ENCODE measurements around the gene GZMA. TPM values are rescaled to one million over a fixed set of nuclear protein-coding genes. Genes with fewer than 3 reads are reported as not detected.
"Not testable (repeated sequence)": the region's sequence is repeated elsewhere in the genome, so short reads cannot be mapped to it uniquely, and the experiment has no call there.

Gene GZMA
- not detected in 2 replicates for total RNA-seq (2014; rRNA removed; shearing (Covaris generic))

GRCh38 chr5:55102348-55102747 lies at the start of gene GZMA:
TSS of gene GZMA (plus strand) at chr5:55102646. CDS start at chr5:55102683, 37 bp downstream.
- DNase-seq (ENCODE audit: low read depth), result no peak

GRCh38 chr5:55055183-55055582 lies 47.3 kb upstream of the GZMA start:
- DNase-seq (ENCODE audit: low read depth), result no peak

- no peak for DNase-seq (ENCODE audit: low read depth)
Measured at GRCh38 chr5:55062039-55062779, 40.2 kb upstream of the GZMA start.

GRCh38 chr5:55063220-55063863 lies 39.1 kb upstream of the GZMA start:
- DNase-seq (ENCODE audit: low read depth), result peak; percentile 83

- peak; percentile 60 for DNase-seq (ENCODE audit: low read depth)
Measured at GRCh38 chr5:55063899-55064298, 38.5 kb upstream of the GZMA start.

- DNase-seq (ENCODE audit: low read depth), result no peak
Measured at GRCh38 chr5:55064523-55064922, 37.9 kb upstream of the GZMA start.

- no peak for DNase-seq (ENCODE audit: low read depth)
Measured at GRCh38 chr5:55066277-55066676, 36.2 kb upstream of the GZMA start.

- DNase-seq (ENCODE audit: low read depth), result no peak
Measured at GRCh38 chr5:55070968-55071367, 31.5 kb upstream of the GZMA start.

GRCh38 chr5:55071413-55071812 lies 31.0 kb upstream of the GZMA start:
- no peak for DNase-seq (ENCODE audit: low read depth)

- DNase-seq (ENCODE audit: low read depth), result peak; percentile 12
Measured at GRCh38 chr5:55072666-55073065, 29.8 kb upstream of the GZMA start.

GRCh38 chr5:55073211-55073610 lies 29.2 kb upstream of the GZMA start:
- DNase-seq (ENCODE audit: low read depth), result no peak

- DNase-seq (ENCODE audit: low read depth), result no peak
Measured at GRCh38 chr5:55081541-55081940, 20.9 kb upstream of the GZMA start.

- DNase-seq (ENCODE audit: low read depth), result not testable (repeated sequence)
Measured at GRCh38 chr5:55089301-55089700, 13.1 kb upstream of the GZMA start.

GRCh38 chr5:55091011-55091410 lies 11.4 kb upstream of the GZMA start:
- not testable (repeated sequence) for DNase-seq (ENCODE audit: low read depth)

GRCh38 chr5:55096182-55096581 lies 6.3 kb upstream of the GZMA start:
- no peak for DNase-seq (ENCODE audit: low read depth)

- no peak for DNase-seq (ENCODE audit: low read depth)
Measured at GRCh38 chr5:55096861-55097260, 5.6 kb upstream of the GZMA start.

- DNase-seq (ENCODE audit: low read depth), result not testable (repeated sequence)
Measured at GRCh38 chr5:55101148-55101547, 1.3 kb upstream of the GZMA start.

GRCh38 chr5:55101556-55102276 lies 730 bp upstream of the GZMA start:
- DNase-seq (ENCODE audit: low read depth), result no peak

- no peak for DNase-seq (ENCODE audit: low read depth)
Measured at GRCh38 chr5:55104036-55104772, 1.8 kb downstream of the GZMA start.

- no peak for DNase-seq (ENCODE audit: low read depth)
Measured at GRCh38 chr5:55104946-55105701, 2.7 kb downstream of the GZMA start.

- DNase-seq (ENCODE audit: low read depth), result not testable (repeated sequence)
Measured at GRCh38 chr5:55105976-55106375, 3.5 kb downstream of the GZMA start.
